OCI-LY3 (cell line): Measurements from ENCODE around the gene RTF1.

Source experiments
- CTCF ChIP-seq: fragments of 200-600, 300-600 bp; sonication (generic); IDR thresholded peaks from 2 replicates; pipeline ENCODE4 v1.5.1; 2014; ENCODE audit warnings: antibody characterized with exemption, low read length, low read depth
- EZH2phosphoT487 ChIP-seq: fragments of 200-600 bp; shearing (Covaris generic); IDR thresholded peaks from 2 replicates; pipeline ENCODE4 v1.6.1; 2018; ENCODE audit warnings: antibody characterized with exemption, mixed run types, low read depth

GRCh38 chr15:41490355-41490754 lies 73.5 kb downstream of the RTF1 start:
- TF ChIP-seq CTCF (no peak), EZH2phosphoT487 (no peak)
